Activated T-cell treated with anti-CD3 and anti-CD28 coated beads, Interleukin-2, amount 50 U/mL, for 24 hours (primary cell): Measurements from ENCODE around the gene SEMA3D.

Experiments
- DNase-seq: peaks from one replicate; pipeline ENCODE4 v3.0.0-alpha.2; 2020
- H3K27ac Mint-ChIP-seq: 2 replicates; pipeline ENCODE4 v1.8.0; 2020; ENCODE audit warnings: mild to moderate bottlenecking, mixed read lengths
- H3K27me3 Mint-ChIP-seq: 2 replicates; pipeline ENCODE4 v1.8.0; 2020; ENCODE audit warnings: mixed read lengths
- H3K36me3 Mint-ChIP-seq: 2 replicates; pipeline ENCODE4 v1.8.0; 2020; ENCODE audit warnings: low read depth, mixed read lengths
- H3K4me1 Mint-ChIP-seq: 2 replicates; pipeline ENCODE4 v1.8.0; 2020; ENCODE audit warnings: low read depth, mixed read lengths
- H3K4me3 Mint-ChIP-seq: 2 replicates; pipeline ENCODE4 v1.8.0; 2020; ENCODE audit warnings: mild to moderate bottlenecking, moderate library complexity, mixed read lengths
- H3K9me3 Mint-ChIP-seq: 2 replicates; pipeline ENCODE4 v1.8.0; 2020; ENCODE audit warnings: mixed read lengths

Gene SEMA3D

DNA sequence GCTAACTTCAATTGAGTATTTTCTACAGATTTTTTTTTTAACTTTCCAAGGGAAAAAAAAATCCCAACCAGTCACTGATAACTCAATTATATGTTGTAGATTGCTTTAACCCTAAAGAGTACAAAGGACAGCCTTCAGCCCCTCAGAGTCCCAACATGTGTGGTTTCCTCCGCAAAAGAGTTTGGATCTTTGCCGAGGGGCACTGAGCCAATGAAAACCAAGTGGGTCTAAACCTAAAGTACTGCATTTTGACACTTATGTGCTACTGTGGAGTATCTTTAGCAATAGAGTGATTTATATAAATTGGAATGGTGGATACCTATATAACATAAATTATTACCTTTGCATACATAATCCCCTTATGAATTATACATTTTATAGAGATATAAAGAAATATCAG lies 91.5 kb downstream of the SEMA3D start:
- DNase-seq = no peak

GRCh38 chr7:85094046-85094725 lies 92.7 kb downstream of the SEMA3D start:
- no peaks in the 10 kb centered on the region for H3K4me1 Mint-ChIP-seq
- no peak for DNase-seq
- H3K36me3 Mint-ChIP-seq = no peaks in the 10 kb centered on the region
- H3K9me3 Mint-ChIP-seq = no peaks in the 10 kb centered on the region
- H3K4me3 Mint-ChIP-seq = no peak overlapping the region
- no peaks in the 10 kb centered on the region for H3K27me3 Mint-ChIP-seq
- H3K27ac Mint-ChIP-seq = no peak overlapping the region

More for the DNA sequence above, 91.5 kb downstream of the SEMA3D start:
- Mint-ChIP-seq H3K9me3 (no peaks in the 10 kb centered on the region), H3K27ac (no peak overlapping the region), H3K36me3 (no peaks in the 10 kb centered on the region), H3K4me3 (no peak overlapping the region), H3K27me3 (no peaks in the 10 kb centered on the region), H3K4me1 (no peaks in the 10 kb centered on the region)

DNA sequence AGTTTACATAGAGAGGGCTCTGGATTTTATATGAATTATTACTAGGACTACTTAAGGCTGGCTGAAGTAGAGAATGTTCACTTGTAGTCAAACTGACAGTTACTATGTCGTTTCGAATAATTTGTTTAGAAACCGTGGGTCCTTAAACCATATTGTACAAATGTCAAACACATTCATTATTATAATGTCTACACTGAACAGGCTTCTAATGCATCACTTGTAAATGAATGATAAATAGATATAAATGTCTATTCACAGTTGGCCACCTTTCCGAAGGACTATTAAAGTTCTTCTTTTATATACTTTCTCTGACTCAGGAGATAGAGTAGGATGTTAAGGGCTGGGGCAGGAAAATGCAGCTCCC lies 95.3 kb downstream of the SEMA3D start:
- Mint-ChIP-seq H3K36me3 (no peaks in the 10 kb centered on the region), H3K27ac (no peak overlapping the region), H3K27me3 (no peaks in the 10 kb centered on the region), H3K4me3 (no peak overlapping the region), H3K4me1 (no peaks in the 10 kb centered on the region), H3K9me3 (no peaks in the 10 kb centered on the region)
- DNase-seq = no peak

- Mint-ChIP-seq H3K27ac (no peak overlapping the region), H3K4me1 (no peaks in the 10 kb centered on the region)
- no peak for DNase-seq
Measured at GRCh38 chr7:85090919-85091564, 95.8 kb downstream of the SEMA3D start.

GRCh38 chr7:85090143-85090542 lies 96.7 kb downstream of the SEMA3D start:
- no peaks in the 10 kb centered on the region for H3K36me3 Mint-ChIP-seq
- H3K9me3 Mint-ChIP-seq = no peaks in the 10 kb centered on the region
- no peak overlapping the region for H3K27ac Mint-ChIP-seq
- DNase-seq = no peak
- H3K27me3 Mint-ChIP-seq = no peaks in the 10 kb centered on the region
- H3K4me3 Mint-ChIP-seq = no peak overlapping the region
- no peaks in the 10 kb centered on the region for H3K4me1 Mint-ChIP-seq

More at GRCh38 chr7:85090919-85091564, 95.8 kb downstream of the SEMA3D start:
- no peaks in the 10 kb centered on the region for H3K9me3 Mint-ChIP-seq
- no peaks in the 10 kb centered on the region for H3K27me3 Mint-ChIP-seq
- H3K4me3 Mint-ChIP-seq = no peak overlapping the region
- H3K36me3 Mint-ChIP-seq = no peaks in the 10 kb centered on the region

DNA sequence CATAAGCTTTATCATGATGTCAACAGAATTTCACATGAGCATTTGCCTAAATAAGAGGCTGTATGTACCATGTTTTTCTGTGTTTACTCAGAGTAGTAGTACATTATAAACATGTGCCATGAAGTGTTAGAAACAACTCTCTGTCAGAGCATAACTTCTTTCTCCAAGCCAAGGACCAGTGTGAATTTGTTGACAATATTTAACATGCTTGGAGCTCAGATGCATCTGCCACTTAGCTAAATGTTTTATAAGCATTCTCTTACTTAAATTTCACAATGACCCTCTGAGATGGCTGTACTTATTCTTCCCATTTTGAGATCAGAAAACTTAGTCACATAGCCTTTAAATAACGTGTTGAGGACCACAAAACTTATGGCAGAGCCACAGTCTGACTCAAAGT lies 105.0 kb downstream of the SEMA3D start:
- H3K4me3 Mint-ChIP-seq = no peak overlapping the region
- no peaks in the 10 kb centered on the region for H3K4me1 Mint-ChIP-seq
- no peaks in the 10 kb centered on the region for H3K36me3 Mint-ChIP-seq

GRCh38 chr7:85081392-85081791 lies 105.5 kb downstream of the SEMA3D start:
- Mint-ChIP-seq H3K9me3 (no peaks in the 10 kb centered on the region), H3K4me3 (no peak overlapping the region), H3K27ac (no peak overlapping the region), H3K36me3 (no peaks in the 10 kb centered on the region), H3K27me3 (no peaks in the 10 kb centered on the region), H3K4me1 (no peaks in the 10 kb centered on the region)
- DNase-seq = no peak

More for the DNA sequence above, 105.0 kb downstream of the SEMA3D start:
- H3K27ac Mint-ChIP-seq = no peak overlapping the region
- DNase-seq = no peak
- H3K27me3 Mint-ChIP-seq = no peaks in the 10 kb centered on the region
- no peaks in the 10 kb centered on the region for H3K9me3 Mint-ChIP-seq

DNA sequence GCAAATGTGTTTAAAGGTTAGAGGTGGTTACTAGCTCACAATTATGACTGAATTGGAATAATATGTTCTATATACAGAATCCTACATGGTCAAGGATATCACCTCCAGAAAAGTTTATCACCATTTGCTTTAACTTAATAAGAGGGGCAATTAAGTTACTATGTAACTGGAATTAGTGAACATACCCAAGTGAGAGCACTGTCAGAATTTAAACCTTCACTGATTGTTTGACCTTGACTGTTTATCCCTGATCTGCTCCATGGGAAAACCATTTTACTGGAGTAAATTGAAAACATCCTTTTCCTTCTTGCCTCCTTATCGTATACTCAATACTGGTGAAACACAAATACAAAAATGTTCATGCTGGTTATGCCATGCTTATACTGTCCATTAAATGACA lies 107.4 kb downstream of the SEMA3D start:
- no peak overlapping the region for H3K27ac Mint-ChIP-seq
- no peak for DNase-seq
- no peak overlapping the region for H3K4me3 Mint-ChIP-seq
- no peaks in the 10 kb centered on the region for H3K27me3 Mint-ChIP-seq
- no peaks in the 10 kb centered on the region for H3K9me3 Mint-ChIP-seq
- H3K4me1 Mint-ChIP-seq = no peaks in the 10 kb centered on the region
- no peaks in the 10 kb centered on the region for H3K36me3 Mint-ChIP-seq

DNA sequence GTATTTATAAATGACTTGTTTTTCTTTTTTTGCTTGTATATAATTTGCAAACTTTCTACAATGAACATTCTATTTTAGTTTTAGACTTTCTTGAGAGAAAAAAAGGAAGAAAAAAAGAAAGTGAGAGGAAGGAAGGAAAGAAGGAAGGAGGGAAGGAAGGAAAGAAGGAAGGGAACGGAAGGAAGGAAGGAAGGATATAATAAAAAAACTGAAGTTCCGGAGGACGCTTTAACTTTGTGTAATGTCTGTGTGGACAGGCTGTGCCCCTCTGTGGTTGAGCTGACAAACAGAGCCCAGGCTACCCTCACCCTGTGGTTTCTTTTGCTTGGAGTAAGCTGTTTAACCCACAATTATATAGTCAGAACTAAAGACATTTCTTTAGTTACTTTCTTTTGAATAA lies 108.7 kb downstream of the SEMA3D start:
- no peaks in the 10 kb centered on the region for H3K27me3 Mint-ChIP-seq
- no peak overlapping the region for H3K4me3 Mint-ChIP-seq
- DNase-seq = no peak
- H3K36me3 Mint-ChIP-seq = no peaks in the 10 kb centered on the region
- H3K27ac Mint-ChIP-seq = no peak overlapping the region
- no peaks in the 10 kb centered on the region for H3K9me3 Mint-ChIP-seq
- H3K4me1 Mint-ChIP-seq = no peaks in the 10 kb centered on the region

DNA sequence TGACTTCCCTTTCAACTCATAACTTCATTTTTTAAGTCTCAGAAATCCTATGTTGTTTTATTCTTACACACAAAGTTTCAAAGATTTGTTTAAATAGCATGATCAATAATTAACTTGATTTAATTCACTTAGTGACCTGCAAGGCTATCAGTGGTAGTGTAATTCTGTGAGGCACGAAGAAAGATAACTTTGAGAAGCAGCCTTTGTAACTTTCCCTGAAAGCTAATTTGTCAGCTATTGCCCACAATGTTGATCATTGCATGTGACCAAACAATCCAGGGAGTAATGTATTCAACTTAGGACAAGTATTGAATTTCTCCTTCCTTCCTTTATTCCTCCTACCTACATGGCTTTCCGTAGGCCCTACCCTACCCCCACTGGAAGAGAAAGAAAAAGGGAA lies 111.0 kb downstream of the SEMA3D start:
- Mint-ChIP-seq H3K27me3 (no peaks in the 10 kb centered on the region), H3K36me3 (no peaks in the 10 kb centered on the region), H3K4me1 (no peaks in the 10 kb centered on the region), H3K27ac (no peak overlapping the region), H3K9me3 (no peaks in the 10 kb centered on the region), H3K4me3 (no peak overlapping the region)
- DNase-seq = no peak

GRCh38 chr7:85074992-85075391 lies 111.9 kb downstream of the SEMA3D start:
- H3K4me1 Mint-ChIP-seq = no peaks in the 10 kb centered on the region
- no peak overlapping the region for H3K4me3 Mint-ChIP-seq
- no peak overlapping the region for H3K27ac Mint-ChIP-seq
- DNase-seq = no peak
- H3K9me3 Mint-ChIP-seq = no peaks in the 10 kb centered on the region
- no peaks in the 10 kb centered on the region for H3K27me3 Mint-ChIP-seq
- no peaks in the 10 kb centered on the region for H3K36me3 Mint-ChIP-seq

DNA sequence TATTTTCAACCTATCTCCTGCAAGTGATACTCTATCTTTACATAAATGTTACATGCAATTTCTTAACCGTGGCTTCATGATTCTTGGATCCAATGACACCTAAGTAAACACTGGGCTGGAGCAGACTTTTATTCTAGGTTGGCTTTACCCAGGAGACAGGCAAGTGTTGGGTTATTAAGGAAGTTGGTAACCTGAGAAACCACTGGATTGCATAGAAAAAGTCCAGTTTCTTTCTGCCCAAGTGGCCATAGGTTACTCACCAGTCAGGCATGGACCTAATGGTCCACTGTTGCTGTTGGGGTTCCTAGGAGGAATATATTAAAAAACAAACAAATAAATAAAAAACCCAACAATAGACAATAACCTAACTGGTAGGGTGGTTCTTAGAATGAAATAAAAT lies 112.8 kb downstream of the SEMA3D start:
- Mint-ChIP-seq H3K4me1 (no peaks in the 10 kb centered on the region), H3K9me3 (no peaks in the 10 kb centered on the region), H3K27ac (no peak overlapping the region), H3K4me3 (no peak overlapping the region), H3K27me3 (no peaks in the 10 kb centered on the region), H3K36me3 (no peaks in the 10 kb centered on the region)
- DNase-seq = no peak

GRCh38 chr7:85070967-85071628 lies 115.8 kb downstream of the SEMA3D start:
- no peaks in the 10 kb centered on the region for H3K36me3 Mint-ChIP-seq
- no peak overlapping the region for H3K4me3 Mint-ChIP-seq
- H3K4me1 Mint-ChIP-seq = no peaks in the 10 kb centered on the region
- H3K9me3 Mint-ChIP-seq = no peaks in the 10 kb centered on the region
- no peak for DNase-seq
- no peaks in the 10 kb centered on the region for H3K27me3 Mint-ChIP-seq
- no peak overlapping the region for H3K27ac Mint-ChIP-seq

DNA sequence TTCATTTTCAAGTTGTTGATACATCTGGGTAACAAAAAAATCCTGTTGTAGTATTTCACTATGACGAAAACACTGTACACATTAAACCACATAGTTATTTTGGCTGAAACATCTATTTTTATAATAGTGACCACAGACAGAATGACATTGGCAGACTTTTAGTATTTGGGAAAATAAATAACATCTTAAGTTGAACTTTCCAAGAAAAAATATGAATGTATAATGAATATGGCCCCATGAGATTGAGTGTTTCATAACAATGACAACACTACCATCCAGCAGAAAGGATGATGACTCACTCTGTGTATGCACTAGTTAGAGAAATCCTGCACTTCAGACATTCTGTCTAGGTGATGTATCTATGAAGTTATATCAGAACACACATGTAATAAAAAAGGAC lies 118.1 kb downstream of the SEMA3D start:
- H3K27me3 Mint-ChIP-seq = no peaks in the 10 kb centered on the region
- no peaks in the 10 kb centered on the region for H3K36me3 Mint-ChIP-seq
- no peaks in the 10 kb centered on the region for H3K4me1 Mint-ChIP-seq
- DNase-seq = no peak
- H3K9me3 Mint-ChIP-seq = no peaks in the 10 kb centered on the region
- H3K27ac Mint-ChIP-seq = no peak overlapping the region
- H3K4me3 Mint-ChIP-seq = no peak overlapping the region

DNA sequence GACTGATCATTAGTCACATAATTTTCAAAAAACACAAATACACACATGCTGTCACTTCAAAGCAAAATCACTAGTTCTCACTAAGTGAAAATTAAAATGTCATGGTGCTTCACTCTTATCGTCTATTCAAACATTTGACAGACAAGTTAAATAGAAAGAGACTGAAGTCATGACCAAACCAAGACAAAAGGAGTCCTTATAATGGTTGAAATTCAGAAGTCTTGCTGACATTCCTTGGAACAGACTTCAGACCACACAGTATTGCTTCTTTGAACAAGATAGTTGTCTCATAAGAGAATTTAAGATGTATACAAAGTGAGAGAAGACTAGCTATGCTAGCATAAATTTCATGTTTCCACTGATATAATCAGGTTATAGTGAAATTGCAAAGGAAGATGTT lies 119.5 kb downstream of the SEMA3D start:
- Mint-ChIP-seq H3K36me3 (no peaks in the 10 kb centered on the region), H3K27me3 (no peaks in the 10 kb centered on the region), H3K9me3 (no peaks in the 10 kb centered on the region), H3K4me1 (no peaks in the 10 kb centered on the region), H3K27ac (no peak overlapping the region), H3K4me3 (no peak overlapping the region)
- no peak for DNase-seq
